A549 (cell line): ENCODE measurements around the gene CCDC61.

Experiments
- CEBPB ChIP-seq, 2 experiments: fragments of >200 bp in 1 of 2; sonication (Bioruptor Twin) in 1 of 2; formaldehyde crosslinking in 1 of 2; IDR thresholded peaks; 2 replicates each; pipeline ENCODE4 v1.6.1; 2012 to 2016
- CTCF ChIP-seq: fragments of >200 bp; sonication (Bioruptor Twin); formaldehyde crosslinking; IDR thresholded peaks from 3 replicates; pipeline ENCODE4 v1.5.1; 2016
- ELK1 ChIP-seq: fragments of 150-350 bp; IDR thresholded peaks from 2 replicates; pipeline ENCODE4 v1.6.1; 2014; ENCODE audit warnings: low read depth, mild to moderate bottlenecking, low read length
- EP300 ChIP-seq, 2 experiments: fragments of >200 bp; sonication (Bioruptor Twin); formaldehyde crosslinking; IDR thresholded peaks; 2 replicates in 1 of 2; 3 replicates in 1 of 2; pipeline ENCODE4 v1.6.1; 2016 to 2017
- JUN ChIP-seq, 2 experiments: fragments of >200 bp; sonication (Bioruptor Twin); formaldehyde crosslinking; IDR thresholded peaks; 2 replicates in 1 of 2; 3 replicates in 1 of 2; pipeline ENCODE4 v1.6.1; 2016 to 2017
- POLR2A ChIP-seq: IDR thresholded peaks from 2 replicates; pipeline ENCODE4 v1.6.1; 2012; ENCODE audit warnings: mild to moderate bottlenecking, low read length
- RFX5 ChIP-seq: fragments of 450-650 bp; IDR thresholded peaks from 2 replicates; pipeline ENCODE4 v1.7.1; 2014; ENCODE audit warnings: antibody characterized with exemption, mild to moderate bottlenecking, moderate library complexity
- TF ChIP-seq, protein P1 (sequence below): fragments of 200-600 bp; sonication (generic); IDR thresholded peaks from 2 replicates; pipeline ENCODE4 v1.6.1; 2016; ENCODE audit warnings: antibody characterized with exemption, mild to moderate bottlenecking, moderate library complexity
- TF ChIP-seq, protein P2 (sequence below): fragments of >200 bp; sonication (Bioruptor Twin); formaldehyde crosslinking; IDR thresholded peaks from 3 replicates; pipeline ENCODE4 v1.6.1; 2016

DNA sequence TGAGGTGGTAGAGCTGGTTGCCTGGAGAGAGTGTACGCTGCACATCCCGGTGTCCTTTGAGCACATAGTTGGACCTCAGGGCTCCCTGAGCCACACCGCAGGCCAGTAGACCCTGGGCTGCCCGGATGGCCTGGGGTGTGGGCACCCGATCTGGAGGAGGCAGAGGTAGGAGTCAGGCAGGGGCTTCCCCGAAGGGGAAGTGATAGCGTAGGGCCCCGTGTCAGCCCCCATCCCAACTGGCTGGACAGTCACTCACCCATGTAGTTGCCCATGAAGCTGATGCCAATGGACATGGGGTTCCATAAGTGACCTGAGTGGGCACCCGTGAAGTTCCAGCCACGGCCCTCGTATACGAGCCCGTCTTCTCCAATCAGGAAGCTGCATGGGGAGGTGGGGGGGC lies 24.0 kb downstream of the CCDC61 start:
- TF ChIP-seq RFX5 (no peak), CTCF (no peak), POLR2A (no peak), EP300 (IDR thresholded peaks at IDR 0.05) (no peak), ELK1 (no peak), CEBPB (IDR thresholded peaks at IDR 0.05) (no peak), JUN (IDR thresholded peaks at IDR 0.05) (no peak)
- TF ChIP-seq, protein P1, sequence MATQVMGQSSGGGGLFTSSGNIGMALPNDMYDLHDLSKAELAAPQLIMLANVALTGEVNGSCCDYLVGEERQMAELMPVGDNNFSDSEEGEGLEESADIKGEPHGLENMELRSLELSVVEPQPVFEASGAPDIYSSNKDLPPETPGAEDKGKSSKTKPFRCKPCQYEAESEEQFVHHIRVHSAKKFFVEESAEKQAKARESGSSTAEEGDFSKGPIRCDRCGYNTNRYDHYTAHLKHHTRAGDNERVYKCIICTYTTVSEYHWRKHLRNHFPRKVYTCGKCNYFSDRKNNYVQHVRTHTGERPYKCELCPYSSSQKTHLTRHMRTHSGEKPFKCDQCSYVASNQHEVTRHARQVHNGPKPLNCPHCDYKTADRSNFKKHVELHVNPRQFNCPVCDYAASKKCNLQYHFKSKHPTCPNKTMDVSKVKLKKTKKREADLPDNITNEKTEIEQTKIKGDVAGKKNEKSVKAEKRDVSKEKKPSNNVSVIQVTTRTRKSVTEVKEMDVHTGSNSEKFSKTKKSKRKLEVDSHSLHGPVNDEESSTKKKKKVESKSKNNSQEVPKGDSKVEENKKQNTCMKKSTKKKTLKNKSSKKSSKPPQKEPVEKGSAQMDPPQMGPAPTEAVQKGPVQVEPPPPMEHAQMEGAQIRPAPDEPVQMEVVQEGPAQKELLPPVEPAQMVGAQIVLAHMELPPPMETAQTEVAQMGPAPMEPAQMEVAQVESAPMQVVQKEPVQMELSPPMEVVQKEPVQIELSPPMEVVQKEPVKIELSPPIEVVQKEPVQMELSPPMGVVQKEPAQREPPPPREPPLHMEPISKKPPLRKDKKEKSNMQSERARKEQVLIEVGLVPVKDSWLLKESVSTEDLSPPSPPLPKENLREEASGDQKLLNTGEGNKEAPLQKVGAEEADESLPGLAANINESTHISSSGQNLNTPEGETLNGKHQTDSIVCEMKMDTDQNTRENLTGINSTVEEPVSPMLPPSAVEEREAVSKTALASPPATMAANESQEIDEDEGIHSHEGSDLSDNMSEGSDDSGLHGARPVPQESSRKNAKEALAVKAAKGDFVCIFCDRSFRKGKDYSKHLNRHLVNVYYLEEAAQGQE = no peak
- TF ChIP-seq, protein P2, sequence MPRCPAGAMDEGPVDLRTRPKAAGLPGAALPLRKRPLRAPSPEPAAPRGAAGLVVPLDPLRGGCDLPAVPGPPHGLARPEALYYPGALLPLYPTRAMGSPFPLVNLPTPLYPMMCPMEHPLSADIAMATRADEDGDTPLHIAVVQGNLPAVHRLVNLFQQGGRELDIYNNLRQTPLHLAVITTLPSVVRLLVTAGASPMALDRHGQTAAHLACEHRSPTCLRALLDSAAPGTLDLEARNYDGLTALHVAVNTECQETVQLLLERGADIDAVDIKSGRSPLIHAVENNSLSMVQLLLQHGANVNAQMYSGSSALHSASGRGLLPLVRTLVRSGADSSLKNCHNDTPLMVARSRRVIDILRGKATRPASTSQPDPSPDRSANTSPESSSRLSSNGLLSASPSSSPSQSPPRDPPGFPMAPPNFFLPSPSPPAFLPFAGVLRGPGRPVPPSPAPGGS = no peak
